K562 (cell line): ENCODE data around the gene B4GALNT2. TPM values are rescaled to one million over a fixed set of nuclear protein-coding genes. Genes with fewer than 3 reads are reported as not detected.
A peak's percentile ranks its signal among the peaks of the same experiment; 100 is the strongest.

ENCODE experiments used
- CREM ChIP-seq: IDR thresholded peaks from 2 replicates; pipeline ENCODE4 v1.6.1; 2014; ENCODE audit warnings: antibody characterized with exemption, low read depth
- ELF1 ChIP-seq: fragments of 200-800 bp; sonication (Bioruptor generic); IDR thresholded peaks from 2 replicates; pipeline ENCODE4 v1.6.1; 2016; ENCODE audit warnings: missing genetic modification characterization, missing compliant biosample characterization
- GTF2F1 ChIP-seq: IDR thresholded peaks from 2 replicates; pipeline ENCODE4 v1.6.1; 2011; ENCODE audit warnings: low read depth, low read length, improper control_type of control experiment
- HMG20A ChIP-seq: fragments of 450-650 bp; formaldehyde crosslinking; conservative IDR thresholded peaks from 2 replicates; pipeline ENCODE4 v1.4.0; 2020; ENCODE audit warnings: mild to moderate bottlenecking, mixed read lengths
- KLF13 ChIP-seq: fragments of 450-650 bp; IDR thresholded peaks from 2 replicates; pipeline ENCODE4 v1.6.1; 2016; ENCODE audit warnings: missing genetic modification characterization, low read depth, mild to moderate bottlenecking, missing compliant biosample characterization, moderate library complexity, borderline replicate concordance
- MAFK ChIP-seq: IDR thresholded peaks from 2 replicates; pipeline ENCODE4 v1.6.1; 2011; ENCODE audit warnings: low read length, improper control_type of control experiment
- MCM7 ChIP-seq, 2 experiments: fragments of 450-650 bp; IDR thresholded peaks; 2 replicates each; pipeline ENCODE4 v1.6.1; 2016 to 2018
- NELFE ChIP-seq: IDR thresholded peaks from 2 replicates; pipeline ENCODE4 v1.6.1; 2011; ENCODE audit warnings: mild to moderate bottlenecking; ENCODE audit not compliant: insufficient read depth, insufficient read length
- NR2C1 ChIP-seq, 2 experiments: fragments of 450-650 bp; IDR thresholded peaks; 2 replicates each; pipeline ENCODE4 v1.6.1; 2017; ENCODE audit warnings: mild to moderate bottlenecking in 2 of 2, antibody characterized with exemption in 1 of 2, inconsistent platforms in 1 of 2, missing compliant biosample characterization in 1 of 2, missing genetic modification characterization in 1 of 2
- PTTG1 ChIP-seq: fragments of 450-650 bp; IDR thresholded peaks from 2 replicates; pipeline ENCODE4 v1.6.1; 2016; ENCODE audit warnings: low read depth, mild to moderate bottlenecking, missing genetic modification characterization, missing compliant biosample characterization
- RFX5 ChIP-seq: IDR thresholded peaks from 2 replicates; pipeline ENCODE4 v1.6.1; 2011; ENCODE audit warnings: low read depth, mild to moderate bottlenecking, improper control_type of control experiment, low read length
- SRSF3 ChIP-seq: fragments of 200-400 bp; formaldehyde crosslinking; IDR thresholded peaks from 2 replicates; pipeline ENCODE4 v1.6.1; 2016; ENCODE audit warnings: mild to moderate bottlenecking, low read length, moderate library complexity; ENCODE audit not compliant: insufficient read depth
- STAT5A ChIP-seq: IDR thresholded peaks from 2 replicates; pipeline ENCODE4 v1.6.1; 2012; ENCODE audit warnings: low read length, inconsistent platforms, borderline replicate concordance
- TBP ChIP-seq: optimal IDR thresholded peaks from 2 replicates; pipeline ENCODE3; 2011; ENCODE audit warnings: low read depth, low read length, improper control_type of control experiment
- ZNF12 ChIP-seq: sonication (generic); formaldehyde crosslinking; IDR thresholded peaks from 2 replicates; pipeline ENCODE4 v1.4.0; 2020; ENCODE audit warnings: mild to moderate bottlenecking, missing genetic modification reagents
- ZNF263 ChIP-seq: sonication (generic); formaldehyde crosslinking; IDR thresholded peaks from 2 replicates; pipeline ENCODE4 v1.8.0; 2022; ENCODE audit warnings: mild to moderate bottlenecking, missing genetic modification reagents, borderline replicate concordance
- ZNF354B ChIP-seq: fragments of 250-450 bp; sonication (Bioruptor Pico); IDR thresholded peaks from 2 replicates; pipeline ENCODE4 v1.4.0; 2020
- ZNF384 ChIP-seq: IDR thresholded peaks from 2 replicates; pipeline ENCODE4 v1.6.1; 2012; ENCODE audit warnings: low read depth, low read length, improper control_type of control experiment
- ZNF583 ChIP-seq: fragments of 250-450 bp; sonication (Bioruptor Pico); IDR thresholded peaks from 2 replicates; pipeline ENCODE4 v1.4.0; 2020
- ZNF785 ChIP-seq: fragments of 250-450 bp; sonication (Bioruptor Pico); IDR thresholded peaks from 2 replicates; pipeline ENCODE4 v1.4.0; 2020; ENCODE audit warnings: mild to moderate bottlenecking
- polyA plus RNA-seq, 8 experiments: library from polyadenylated mRNA; depleted of rRNA in 4 of 8; stranded (reverse) in 5 of 8; unstranded in 3 of 8; fragments of >200 nt; fragmentation: Nextera tagmentation in 2 of 8; fragmentation: Illumina TruSeq in 1 of 8; extraction: Ambion mirVana in 2 of 8; extraction: Trizol in 1 of 8; gene quantifications; 2 replicates each; pipeline versions ENCODE4 v1.2.1 to v1.2.3, GENCODE V29; 2011 to 2014; ENCODE audit warnings: inconsistent platforms in 1 of 8, missing spikeins in 1 of 8
- total RNA-seq, 7 experiments: library from RNA; depleted of rRNA in 6 of 7; stranded (reverse); fragments of >200 nt in 6 of 7; fragmentation: Illumina TruSeq in 2 of 7; extraction: Trizol in 2 of 7; gene quantifications; 2 replicates each; pipeline versions ENCODE4 v1.2.1 to v1.2.3, GENCODE V29; 2011 to 2021; ENCODE audit warnings: low replicate concordance in 1 of 7
- TF ChIP-seq, protein P1 (sequence below), 2 experiments: fragments of 250-450 bp in 1 of 2; fragments of 450-650 bp in 1 of 2; sonication (Bioruptor Pico) in 1 of 2; IDR thresholded peaks; 2 replicates each; pipeline versions ENCODE4 v1.6.1 to v1.8.0; 2016 to 2021; ENCODE audit warnings: mild to moderate bottlenecking in 2 of 2, moderate library complexity in 2 of 2, missing compliant biosample characterization in 1 of 2, missing genetic modification characterization in 1 of 2
- TF ChIP-seq, protein P2 (sequence below): sonication (generic); formaldehyde crosslinking; IDR thresholded peaks from 2 replicates; pipeline ENCODE4 v1.8.0; 2022; ENCODE audit warnings: missing genetic modification reagents, mild to moderate bottlenecking, borderline replicate concordance
- TF ChIP-seq, protein P3 (sequence below): IDR thresholded peaks from 2 replicates; pipeline ENCODE4 v1.6.1; 2011; ENCODE audit warnings: borderline replicate concordance, low read depth, mild to moderate bottlenecking, moderate library complexity, low read length; ENCODE audit not compliant: insufficient read depth, poor library complexity, severe bottlenecking

B4GALNT2 gene
- total and polyA plus RNA-seq, 9 of the 15 experiments (the other 6 are each of a cell fraction or from before 2014, with no cell fraction given) = not detected

DNA sequence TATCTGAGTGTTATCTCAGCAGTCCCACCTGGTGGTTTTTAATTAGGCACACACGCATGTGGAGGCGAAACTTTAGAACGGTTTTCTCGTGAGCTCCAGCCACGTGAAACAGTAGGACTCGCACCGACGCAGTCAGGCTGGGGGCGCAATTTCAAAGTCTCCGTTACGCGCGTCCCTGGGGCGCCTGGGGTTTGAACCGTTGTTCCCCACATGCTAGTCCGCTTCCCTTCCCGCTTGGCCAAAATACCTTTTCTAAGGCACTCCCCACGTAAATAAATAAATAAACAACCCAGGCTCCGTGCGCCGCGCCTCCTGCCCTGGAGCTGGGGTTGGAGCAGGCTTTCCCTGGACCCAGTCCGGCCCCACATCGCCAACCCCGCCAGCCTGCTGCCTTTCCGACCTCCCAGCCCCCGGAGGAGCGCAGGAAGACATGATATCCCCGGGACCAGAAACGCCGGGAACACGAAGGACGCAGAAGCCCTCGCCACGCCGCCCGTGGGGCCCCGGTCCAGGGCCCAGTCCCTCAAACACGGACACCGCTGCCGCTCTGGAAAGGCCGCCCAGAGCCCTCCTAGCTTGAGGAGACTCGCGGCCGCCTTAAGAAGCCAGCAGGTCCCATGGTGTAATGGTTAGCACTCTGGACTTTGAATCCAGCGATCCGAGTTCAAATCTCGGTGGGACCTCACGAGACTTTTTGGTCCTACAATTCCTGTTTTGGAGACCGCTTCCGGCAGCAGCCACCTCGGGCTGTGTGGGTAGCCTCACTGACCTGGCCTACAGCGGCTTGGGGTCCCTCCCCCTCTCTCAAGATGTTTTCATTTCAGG, 59.6 kb downstream of the B4GALNT2 start (continued):
- TF ChIP-seq GTF2F1 (peak; percentile 81; the same call in 1 of the 2 replicates), ELF1 (tag) (peak; percentile 55; the same call in 1 of the 2 replicates), ZNF785 (CRISPR knock-in tag) (no peak), ZNF583 (no peak), CREM (peak; percentile 85), ZNF384 (0 out of 2 replicates have a peak, but pooled peaks have one; percentile 5), TBP (peak; percentile 99), ZNF12 (no peak; the same call in 1 of the 2 replicates), KLF13 (tag) (no peak), MCM7 (IDR thresholded peaks at IDR 0.05) (no peak), SRSF3 (peak; percentile 89; the same call in 1 of the 2 replicates), NELFE (no peak), RFX5 (peak; percentile 61; the same call in 1 of the 2 replicates), MAFK (peak; percentile 15; the same call in 1 of the 2 replicates), HMG20A (CRISPR knock-in tag) (no peak), STAT5A (peak; percentile 60; the same call in 1 of the 2 replicates), PTTG1 (tag) (no peak), ZNF263 (peak; percentile 14; the same call in 1 of the 2 replicates), ZNF354B (CRISPR knock-in tag) (no peak), NR2C1 (IDR thresholded peaks at IDR 0.05) (no peak), NR2C1 (tag; IDR thresholded peaks at IDR 0.05) (no peak; the same call in none of the 2 replicates)
- TF ChIP-seq, protein P1, sequence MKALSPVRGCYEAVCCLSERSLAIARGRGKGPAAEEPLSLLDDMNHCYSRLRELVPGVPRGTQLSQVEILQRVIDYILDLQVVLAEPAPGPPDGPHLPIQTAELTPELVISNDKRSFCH (CRISPR knock-in tag; IDR thresholded peaks at IDR 0.05) = no peak
- TF ChIP-seq, protein P1 (tag; IDR thresholded peaks at IDR 0.05) = peak; percentile 84
- TF ChIP-seq, protein P2, sequence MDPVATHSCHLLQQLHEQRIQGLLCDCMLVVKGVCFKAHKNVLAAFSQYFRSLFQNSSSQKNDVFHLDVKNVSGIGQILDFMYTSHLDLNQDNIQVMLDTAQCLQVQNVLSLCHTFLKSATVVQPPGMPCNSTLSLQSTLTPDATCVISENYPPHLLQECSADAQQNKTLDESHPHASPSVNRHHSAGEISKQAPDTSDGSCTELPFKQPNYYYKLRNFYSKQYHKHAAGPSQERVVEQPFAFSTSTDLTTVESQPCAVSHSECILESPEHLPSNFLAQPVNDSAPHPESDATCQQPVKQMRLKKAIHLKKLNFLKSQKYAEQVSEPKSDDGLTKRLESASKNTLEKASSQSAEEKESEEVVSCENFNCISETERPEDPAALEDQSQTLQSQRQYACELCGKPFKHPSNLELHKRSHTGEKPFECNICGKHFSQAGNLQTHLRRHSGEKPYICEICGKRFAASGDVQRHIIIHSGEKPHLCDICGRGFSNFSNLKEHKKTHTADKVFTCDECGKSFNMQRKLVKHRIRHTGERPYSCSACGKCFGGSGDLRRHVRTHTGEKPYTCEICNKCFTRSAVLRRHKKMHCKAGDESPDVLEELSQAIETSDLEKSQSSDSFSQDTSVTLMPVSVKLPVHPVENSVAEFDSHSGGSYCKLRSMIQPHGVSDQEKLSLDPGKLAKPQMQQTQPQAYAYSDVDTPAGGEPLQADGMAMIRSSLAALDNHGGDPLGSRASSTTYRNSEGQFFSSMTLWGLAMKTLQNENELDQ (CRISPR knock-in tag) = no peak; the same call in 1 of the 2 replicates
- TF ChIP-seq, protein P3, sequence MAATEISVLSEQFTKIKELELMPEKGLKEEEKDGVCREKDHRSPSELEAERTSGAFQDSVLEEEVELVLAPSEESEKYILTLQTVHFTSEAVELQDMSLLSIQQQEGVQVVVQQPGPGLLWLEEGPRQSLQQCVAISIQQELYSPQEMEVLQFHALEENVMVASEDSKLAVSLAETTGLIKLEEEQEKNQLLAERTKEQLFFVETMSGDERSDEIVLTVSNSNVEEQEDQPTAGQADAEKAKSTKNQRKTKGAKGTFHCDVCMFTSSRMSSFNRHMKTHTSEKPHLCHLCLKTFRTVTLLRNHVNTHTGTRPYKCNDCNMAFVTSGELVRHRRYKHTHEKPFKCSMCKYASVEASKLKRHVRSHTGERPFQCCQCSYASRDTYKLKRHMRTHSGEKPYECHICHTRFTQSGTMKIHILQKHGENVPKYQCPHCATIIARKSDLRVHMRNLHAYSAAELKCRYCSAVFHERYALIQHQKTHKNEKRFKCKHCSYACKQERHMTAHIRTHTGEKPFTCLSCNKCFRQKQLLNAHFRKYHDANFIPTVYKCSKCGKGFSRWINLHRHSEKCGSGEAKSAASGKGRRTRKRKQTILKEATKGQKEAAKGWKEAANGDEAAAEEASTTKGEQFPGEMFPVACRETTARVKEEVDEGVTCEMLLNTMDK = peak; percentile 96
